A673 (cell line): ENCODE measurements around the gene FCF1. TPM values are rescaled to one million over a fixed set of nuclear protein-coding genes. Genes with fewer than 3 reads are reported as not detected.

Experiments used
- BruUV-seq: library from RNA; stranded (reverse); fragments of 400-500 nt; replicated peaks from 2 replicates; lab custom pipeline; 2021; lab: Mats Ljungman, UMichigan
- CTCF ChIA-PET: fragments of 300-600 bp; sonication (Branson Sonifier 250); formaldehyde crosslinking; loops from one replicate; lab custom pipeline; 2022; ENCODE audit warnings: antibody characterized with exemption; lab: Charles Lee
- POLR2A ChIA-PET: fragments of 300-600 bp; sonication (Branson Sonifier 250); formaldehyde crosslinking; loops from one replicate; lab custom pipeline; 2022; ENCODE audit warnings: antibody characterized with exemption; ENCODE audit not compliant: low non-redundant PET; lab: Charles Lee
- DNase-seq: peaks from one replicate; pipeline ENCODE4 v3.0.0-alpha.2; 2015; ENCODE audit warnings: low spot score
- H3K27ac ChIP-seq: fragments of 200-600 bp; sonication (generic); 2 replicates; pipeline ENCODE4 v1.5.1; 2016; ENCODE audit warnings: mixed run types, low read depth, mild to moderate bottlenecking, mixed read lengths, antibody characterized with exemption, low read length; ENCODE audit not compliant: poor library complexity, severe bottlenecking
- H3K27me3 ChIP-seq: fragments of 200-600 bp; sonication (generic); replicated peaks from 2 replicates; pipeline ENCODE4 v1.6.1; 2017; ENCODE audit warnings: mixed run types, low read depth, mild to moderate bottlenecking, mixed read lengths, antibody characterized with exemption, low read length; ENCODE audit not compliant: insufficient read depth, poor library complexity
- H3K36me3 ChIP-seq: fragments of 200-600 bp; sonication (generic); 2 replicates; pipeline ENCODE4 v1.6.1; 2016; ENCODE audit warnings: mixed run types, mild to moderate bottlenecking, mixed read lengths, antibody characterized with exemption, low read length; ENCODE audit not compliant: insufficient read depth, poor library complexity, severe bottlenecking
- H3K4me1 ChIP-seq: fragments of 200-600 bp; sonication (generic); 2 replicates; pipeline ENCODE4 v1.6.1; 2017; ENCODE audit warnings: mixed run types, mild to moderate bottlenecking, mixed read lengths, antibody characterized with exemption, low read length; ENCODE audit not compliant: insufficient read depth, poor library complexity, severe bottlenecking
- H3K4me3 ChIP-seq: fragments of 200-600 bp; sonication (generic); 2 replicates; pipeline ENCODE4 v1.5.1; 2016; ENCODE audit warnings: low read depth, mixed run types, mild to moderate bottlenecking, mixed read lengths, low read length; ENCODE audit not compliant: poor library complexity, severe bottlenecking
- H3K9me3 ChIP-seq: fragments of 200-600 bp; sonication (generic); 2 replicates; pipeline ENCODE4 v1.6.1; 2016; ENCODE audit warnings: mixed run types, low read depth, mild to moderate bottlenecking, mixed read lengths, antibody characterized with exemption, low read length; ENCODE audit not compliant: poor library complexity, severe bottlenecking
- EZH2 ChIP-seq: fragments of 200-600 bp; sonication (generic); IDR thresholded peaks from 2 replicates; pipeline ENCODE4 v1.6.1; 2017; ENCODE audit warnings: borderline replicate concordance, low read depth, mild to moderate bottlenecking, mixed read lengths, antibody characterized with exemption, low read length; ENCODE audit not compliant: poor library complexity, severe bottlenecking
- intact Hi-C: fragments of 100-400 bp; cut with micrococcal nuclease; formaldehyde crosslinking; loops from one replicate; pipeline ENCODE4 v1.10.0; 2022; ENCODE audit not compliant: unreplicated experiment
- total RNA-seq: library from RNA; stranded (reverse); gene quantifications from 2 replicates; pipeline ENCODE4 v1.2.3, GENCODE V29; 2021
- TF ChIP-seq, protein P1 (sequence below): fragments of 300-800, 200-600 bp; sonication (generic); conservative IDR thresholded peaks from 2 replicates; pipeline ENCODE4 v1.5.1; 2017; ENCODE audit warnings: low read depth, mild to moderate bottlenecking, antibody characterized with exemption, low read length, moderate library complexity, mixed read lengths

The FCF1 gene
- total RNA-seq, 1 experiment from 2014 or later: 74.2 TPM

DNA sequence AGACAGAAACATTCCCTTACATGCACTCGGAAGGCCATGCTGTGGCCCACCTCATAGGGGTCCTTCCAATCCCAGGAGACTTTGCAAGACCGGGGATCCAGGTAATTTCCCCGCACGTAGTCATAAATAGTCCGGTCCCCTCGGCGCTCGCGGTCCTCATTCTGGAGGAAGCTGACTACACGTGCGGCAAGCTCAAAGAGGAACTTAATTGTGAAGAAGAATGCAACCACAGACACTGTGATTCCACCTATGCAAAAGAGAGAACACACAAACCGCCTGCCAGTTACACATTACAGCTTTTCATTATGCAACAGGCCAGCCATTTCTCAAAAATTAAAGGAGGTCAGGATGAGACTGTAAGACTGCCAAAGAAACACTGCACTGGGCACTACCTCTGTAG is 28.5 kb upstream of the FCF1 start:
- Histone ChIP-seq H3K4me1 (no peaks in the 10 kb centered on the region), H3K9me3 (no peaks in the 10 kb centered on the region), H3K4me3 (no peak overlapping the region), H3K27ac (no peak overlapping the region), H3K27me3 (no peaks in the 10 kb centered on the region), H3K36me3 (peaks cover 30% of the 10 kb centered on the region)
- intact Hi-C loops: no loop called here
- DNase-seq: no peak
- ChIA-PET CTCF (no interaction called here), POLR2A (no interaction called here)
- BruUV-seq: no TSS peak
- TF ChIP-seq, protein P1, sequence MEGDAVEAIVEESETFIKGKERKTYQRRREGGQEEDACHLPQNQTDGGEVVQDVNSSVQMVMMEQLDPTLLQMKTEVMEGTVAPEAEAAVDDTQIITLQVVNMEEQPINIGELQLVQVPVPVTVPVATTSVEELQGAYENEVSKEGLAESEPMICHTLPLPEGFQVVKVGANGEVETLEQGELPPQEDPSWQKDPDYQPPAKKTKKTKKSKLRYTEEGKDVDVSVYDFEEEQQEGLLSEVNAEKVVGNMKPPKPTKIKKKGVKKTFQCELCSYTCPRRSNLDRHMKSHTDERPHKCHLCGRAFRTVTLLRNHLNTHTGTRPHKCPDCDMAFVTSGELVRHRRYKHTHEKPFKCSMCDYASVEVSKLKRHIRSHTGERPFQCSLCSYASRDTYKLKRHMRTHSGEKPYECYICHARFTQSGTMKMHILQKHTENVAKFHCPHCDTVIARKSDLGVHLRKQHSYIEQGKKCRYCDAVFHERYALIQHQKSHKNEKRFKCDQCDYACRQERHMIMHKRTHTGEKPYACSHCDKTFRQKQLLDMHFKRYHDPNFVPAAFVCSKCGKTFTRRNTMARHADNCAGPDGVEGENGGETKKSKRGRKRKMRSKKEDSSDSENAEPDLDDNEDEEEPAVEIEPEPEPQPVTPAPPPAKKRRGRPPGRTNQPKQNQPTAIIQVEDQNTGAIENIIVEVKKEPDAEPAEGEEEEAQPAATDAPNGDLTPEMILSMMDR: no peak
- TF ChIP-seq EZH2: no peak

DNA sequence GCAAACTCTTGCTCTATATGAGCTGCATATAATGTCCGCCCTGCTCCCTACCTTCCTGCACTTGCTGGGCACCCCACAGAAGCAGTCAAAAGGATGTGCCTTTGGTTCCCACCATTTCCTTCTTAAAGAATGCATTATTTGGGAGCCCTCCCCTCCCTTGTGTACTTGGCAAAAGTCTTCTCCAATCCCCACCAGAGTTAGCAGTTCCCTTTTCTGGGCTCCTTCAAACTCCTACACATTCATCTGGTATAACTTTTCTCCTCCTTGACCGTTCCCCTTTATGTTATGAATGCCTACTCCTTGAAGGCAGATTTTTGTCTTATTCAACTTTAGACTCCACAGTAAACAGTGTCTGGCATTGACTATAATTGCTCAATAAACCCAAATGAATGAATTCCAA is 27.9 kb upstream of the FCF1 start:
- ChIA-PET CTCF (no interaction called here), POLR2A (no interaction called here)
- H3K4me3 ChIP-seq: no peak overlapping the region
- TF ChIP-seq EZH2: no peak
- TF ChIP-seq, protein P1: no peak
- no peak overlapping the region for H3K27ac ChIP-seq
- BruUV-seq: no TSS peak
- DNase-seq: no peak
- H3K36me3 ChIP-seq: peaks cover 33% of the 10 kb centered on the region
- no peaks in the 10 kb centered on the region for H3K9me3 ChIP-seq
- no peaks in the 10 kb centered on the region for H3K4me1 ChIP-seq
- H3K27me3 ChIP-seq: no peaks in the 10 kb centered on the region
- intact Hi-C loops: no loop called here

DNA sequence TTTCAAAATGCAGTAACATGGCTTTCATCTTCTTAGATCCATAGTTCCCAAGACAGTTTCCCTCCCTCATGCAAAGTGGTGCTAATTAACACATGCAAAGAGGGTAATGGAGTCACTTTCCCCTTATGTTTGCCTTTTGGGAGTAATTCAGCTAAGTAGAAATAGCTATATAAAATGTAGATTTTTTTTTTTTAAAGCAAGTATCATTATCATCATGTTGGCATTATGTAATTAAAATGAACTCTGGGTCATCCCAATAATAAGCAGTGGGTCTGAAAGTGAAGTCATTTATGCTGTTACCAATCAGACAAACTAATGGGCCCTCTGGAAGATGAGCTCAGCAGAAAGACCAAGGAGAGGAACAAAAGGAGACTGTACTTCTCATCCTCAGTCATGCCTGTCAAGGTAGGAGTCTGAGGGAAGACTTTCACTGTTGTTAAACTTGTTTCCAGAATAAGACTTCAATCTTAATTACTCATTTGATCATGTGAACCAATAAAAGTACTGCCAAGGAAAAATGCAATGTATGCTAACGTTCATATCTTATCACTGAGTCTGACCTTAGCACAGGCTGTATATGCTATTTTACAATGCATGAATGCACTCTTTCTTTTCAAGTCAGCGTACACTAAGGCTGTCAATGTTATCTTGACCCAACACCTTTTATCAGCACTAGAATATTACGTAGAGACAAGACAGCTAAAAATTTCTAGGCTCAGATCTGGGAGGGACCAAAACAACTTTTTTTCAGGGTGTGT is 26.8 kb upstream of the FCF1 start:
- Histone ChIP-seq H3K9me3 (no peaks in the 10 kb centered on the region), H3K27me3 (no peaks in the 10 kb centered on the region), H3K4me1 (no peaks in the 10 kb centered on the region), H3K36me3 (peaks cover 42% of the 10 kb centered on the region), H3K27ac (no peak overlapping the region), H3K4me3 (no peak overlapping the region)
- no peak for DNase-seq
- no TSS peak for BruUV-seq
- intact Hi-C loops: no loop called here
- ChIA-PET CTCF (no interaction called here), POLR2A (no interaction called here)
- TF ChIP-seq, protein P1: no peak
- TF ChIP-seq EZH2: no peak
